Small intestine (tissue), 7 donors: ENCODE data around the gene ZNF436. TPM values are rescaled to one million over a fixed set of nuclear protein-coding genes. Genes with fewer than 3 reads are reported as not detected.

Experiments used
- DNase-seq, 2 donors: peaks; one replicate each; pipeline versions ENCODE4 v3.0.0 to v3.0.0-alpha.2; 2013
- FAIRE-seq: peaks from 2 replicates; lab custom pipeline; 2012; peaks lifted over from hg19 to GRCh38; lab: Jason Lieb, UNC
- H3K27ac ChIP-seq, 3 donors: one replicate each; pipeline ENCODE4 v1.5.1; 2013; ENCODE audit warnings: low read length in 2 of 3, mild to moderate bottlenecking in 2 of 3, control low read depth in 1 of 3, inconsistent platforms in 1 of 3, low read depth in 1 of 3, moderate library complexity in 1 of 3
- H3K27me3 ChIP-seq, 3 donors: one replicate each; pipeline ENCODE4 v1.6.1; 2013; ENCODE audit warnings: low read length in 3 of 3, inconsistent platforms in 1 of 3; ENCODE audit not compliant: control insufficient read depth in 3 of 3, insufficient read depth in 3 of 3
- H3K36me3 ChIP-seq, 3 donors: one replicate each; pipeline ENCODE4 v1.6.1; 2013; ENCODE audit warnings: low read length in 3 of 3, inconsistent platforms in 1 of 3, low read depth in 1 of 3, mild to moderate bottlenecking in 1 of 3, moderate library complexity in 1 of 3; ENCODE audit not compliant: control insufficient read depth in 3 of 3, insufficient read depth in 2 of 3
- H3K4me1 ChIP-seq, 3 donors: one replicate each; pipeline ENCODE4 v1.6.1; 2013; ENCODE audit warnings: low read length in 2 of 3, inconsistent platforms in 1 of 3, low read depth in 1 of 3, mild to moderate bottlenecking in 1 of 3, moderate library complexity in 1 of 3; ENCODE audit not compliant: control insufficient read depth in 3 of 3, insufficient read depth in 2 of 3
- H3K4me3 ChIP-seq, 3 donors: one replicate each; pipeline ENCODE4 v1.5.1; 2013; ENCODE audit warnings: low read length in 3 of 3, control low read depth in 1 of 3, inconsistent platforms in 1 of 3, low read depth in 1 of 3, mild to moderate bottlenecking in 1 of 3, moderate library complexity in 1 of 3
- H3K9me3 ChIP-seq, 2 donors: one replicate each; pipeline ENCODE4 v1.6.1; 2013; ENCODE audit warnings: low read depth in 1 of 2, low read length in 1 of 2; ENCODE audit not compliant: control insufficient read depth in 2 of 2, insufficient read depth in 1 of 2
- WGBS, 3 donors: extraction: QIAGEN DNeasy Blood & Tissue Kit; methylation state at CpG; one replicate each; pipeline ENCODE4 v1.1.7; 2013; 5-methylcytosine and 5-hydroxymethylcytosine counted together
- polyA plus RNA-seq, 4 donors: library from polyadenylated mRNA; stranded (reverse) in 3 of 4; unstranded in 1 of 4; fragments of 200-250 nt in 3 of 4; fragments of 120-200 nt in 1 of 4; gene quantifications; one replicate each; pipeline versions ENCODE4 v1.2.1 to v1.2.3, GENCODE V29; 2013
- donor health status: healthy with polysubstance abuse.
- donor health status: control.
- donor health status: control.
- donor health status: Bipolar disorder and iron deficiency.
- donor health status: healthy.

The ZNF436 gene
- polyA plus RNA-seq, 4 donors = 3.8 to 20.6 (median 4.5) TPM

DNA sequence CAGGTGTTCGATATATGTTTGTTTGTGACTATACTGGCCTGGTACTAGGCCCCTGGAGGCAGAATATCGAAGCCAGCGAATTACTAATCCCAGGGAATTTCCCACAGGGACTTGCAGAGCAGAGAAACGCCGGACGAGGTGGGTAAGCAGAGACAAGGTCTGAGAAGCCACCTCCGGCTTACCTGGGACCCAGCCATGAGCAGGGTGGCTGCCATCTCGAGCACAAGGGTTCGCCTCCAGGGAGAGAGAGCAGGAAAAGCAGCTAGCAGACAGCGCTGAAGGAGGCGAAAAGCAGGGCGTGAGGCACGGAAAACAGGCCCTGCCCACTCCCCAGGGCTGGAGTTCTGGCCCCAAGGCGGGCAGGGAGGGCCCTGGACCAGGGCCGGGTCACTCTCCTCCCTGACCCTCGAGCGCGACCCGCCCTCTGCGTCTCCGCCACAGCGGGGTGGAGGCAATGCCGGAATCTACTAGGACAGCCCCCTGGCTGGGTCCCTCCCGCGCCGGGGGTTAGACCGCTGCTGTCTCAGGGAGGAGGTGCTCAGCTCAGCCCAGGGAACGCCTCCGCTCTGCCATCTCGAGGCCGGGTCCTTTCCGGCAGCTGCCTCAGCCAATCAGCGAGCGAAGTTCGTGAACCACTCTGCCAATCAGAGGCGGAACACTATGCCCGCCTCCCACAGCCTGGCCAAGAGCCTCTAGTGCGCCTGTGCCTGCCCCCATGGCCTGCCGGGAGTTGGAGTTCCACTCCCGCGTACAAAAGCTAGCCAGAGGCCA lies 1.7 kb downstream of the ZNF436 start:
- Histone ChIP-seq H3K36me3 (peaks cover 2 to 33% (median 10%) of the 10 kb centered on the region in 3 donors), H3K4me1 (peaks cover 4 to 37% (median 9%) of the 10 kb centered on the region in 3 donors), H3K27ac (peak overlapping the region; percentile 87 to 99 (median 91)), H3K4me3 (peak overlapping the region; percentile 85 to 98 (median 87)), H3K9me3 (peaks cover 0 to 29% of the 10 kb centered on the region in 2 donors), H3K27me3 (no peaks in the 10 kb centered on the region)
- DNase-seq (peak; percentile 99 to 100), FAIRE-seq (no peak)
- 1 to 2% (median 1%) methylated on average over 31 to 41 of the region's 41 CpGs for WGBS, 3 donors

- peaks cover 3 to 34% of the 10 kb centered on the region in 2 donors for H3K9me3 ChIP-seq
- peaks cover 8 to 32% (median 16%) of the 10 kb centered on the region in 3 donors for H3K36me3 ChIP-seq
- peak in 1 of 2 donors; percentile 48 for DNase-seq
- peaks cover 4 to 37% (median 9%) of the 10 kb centered on the region in 3 donors for H3K4me1 ChIP-seq
- H3K27me3 ChIP-seq = no peaks in the 10 kb centered on the region
- no peak for FAIRE-seq
- peak overlapping the region; percentile 45 to 98 (median 85) for H3K4me3 ChIP-seq
- peak overlapping the region; percentile 86 to 99 (median 87) for H3K27ac ChIP-seq
- WGBS, 3 donors = 30 to 48% (median 45%) methylated on average over 9 of the region's 9 CpGs
Measured at GRCh38 chr1:23367451-23367790, 2.2 kb downstream of the ZNF436 start.

- DNase-seq = no peak
- H3K4me1 ChIP-seq = peaks cover 4 to 32% (median 9%) of the 10 kb centered on the region in 3 donors
- WGBS, 3 donors = 85 to 86% (median 85%) methylated on average over 5 of the region's 5 CpGs
- H3K9me3 ChIP-seq = peaks cover 4 to 42% of the 10 kb centered on the region in 2 donors
- H3K4me3 ChIP-seq = no peak overlapping the region
- no peak overlapping the region for H3K27ac ChIP-seq
- FAIRE-seq = no peak
- H3K27me3 ChIP-seq = no peaks in the 10 kb centered on the region
- H3K36me3 ChIP-seq = peaks cover 14 to 32% (median 23%) of the 10 kb centered on the region in 3 donors
Measured at GRCh38 chr1:23366598-23366997, 3.0 kb downstream of the ZNF436 start.

- 63 to 92% (median 77%) methylated on average over 2 of the region's 2 CpGs for WGBS, 3 donors
- Histone ChIP-seq H3K4me1 (peaks cover 4 to 28% (median 6%) of the 10 kb centered on the region in 3 donors), H3K9me3 (peaks cover 4 to 47% of the 10 kb centered on the region in 2 donors), H3K27me3 (no peaks in the 10 kb centered on the region), H3K27ac (no peak overlapping the region), H3K4me3 (no peak overlapping the region), H3K36me3 (peaks cover 17 to 32% (median 24%) of the 10 kb centered on the region in 3 donors)
- no peak for FAIRE-seq
- DNase-seq = no peak
Measured at GRCh38 chr1:23366146-23366545, 3.5 kb downstream of the ZNF436 start.

DNA sequence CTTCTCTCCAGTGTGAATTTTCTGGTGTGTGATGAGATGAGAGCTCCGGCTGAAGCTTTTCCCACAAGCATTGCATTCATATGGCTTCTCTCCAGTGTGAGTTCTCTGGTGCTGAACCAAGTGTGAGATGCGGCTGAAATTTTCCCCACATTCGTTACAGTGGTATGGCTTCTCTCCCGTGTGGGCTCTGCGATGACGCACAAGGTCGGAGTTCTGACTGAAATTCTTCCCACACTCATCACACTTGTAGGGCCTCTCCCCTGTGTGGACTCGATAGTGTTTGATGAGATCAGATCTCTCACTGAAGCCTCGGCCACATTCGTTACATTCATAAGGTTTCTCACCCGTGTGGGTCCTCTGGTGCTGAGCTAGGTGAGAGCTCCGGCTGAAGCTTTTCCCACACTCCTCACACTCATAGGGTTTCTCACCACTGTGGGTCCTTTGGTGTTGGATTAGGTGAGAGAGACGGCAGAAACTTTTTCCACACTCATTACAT lies 7.4 kb downstream of the ZNF436 start:
- Histone ChIP-seq H3K27me3 (no peaks in the 10 kb centered on the region), H3K9me3 (peaks cover 6 to 68% of the 10 kb centered on the region in 2 donors), H3K4me1 (peaks cover 0 to 10% (median 0%) of the 10 kb centered on the region in 3 donors), H3K27ac (no peak overlapping the region), H3K36me3 (peaks cover 19 to 37% (median 30%) of the 10 kb centered on the region in 3 donors), H3K4me3 (no peak overlapping the region)
- FAIRE-seq = no peak
- no peak for DNase-seq
- 97 to 98% (median 97%) methylated on average over 13 of the region's 13 CpGs for WGBS, 3 donors

DNA sequence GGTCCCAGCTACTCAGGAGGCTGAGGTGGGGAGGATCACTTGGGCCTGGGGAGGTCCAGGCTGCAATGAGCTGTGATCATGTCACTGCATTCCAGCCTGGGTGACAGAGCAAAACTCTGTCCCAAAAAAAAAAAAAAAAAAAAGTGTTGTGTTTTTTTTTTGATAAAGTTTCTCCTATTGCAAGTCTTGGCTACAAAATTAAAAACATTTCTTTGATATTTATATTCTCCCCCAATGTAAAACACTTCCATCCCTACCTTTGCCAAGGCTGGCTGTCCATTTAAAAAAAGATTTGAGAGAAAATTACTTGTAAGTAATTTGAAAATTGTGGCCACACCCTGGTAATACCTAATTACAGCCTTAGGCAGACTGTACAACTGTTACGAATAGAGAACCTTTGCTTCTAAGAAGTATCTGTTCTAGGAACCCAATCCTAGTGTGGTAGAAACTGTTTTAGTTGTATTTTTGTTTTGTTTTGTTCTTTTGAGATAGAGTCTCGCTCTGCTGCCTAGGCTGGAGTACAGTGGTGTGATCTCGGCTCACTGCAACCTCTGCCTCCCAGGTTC lies 11.2 kb downstream of the ZNF436 start:
- Histone ChIP-seq H3K9me3 (peaks cover 6 to 43% of the 10 kb centered on the region in 2 donors), H3K36me3 (peaks cover 17 to 23% (median 19%) of the 10 kb centered on the region in 3 donors), H3K27me3 (no peaks in the 10 kb centered on the region), H3K4me1 (no peaks in the 10 kb centered on the region), H3K4me3 (no peak overlapping the region), H3K27ac (no peak overlapping the region)
- DNase-seq = no peak
- no peak for FAIRE-seq
- 97 to 98% (median 98%) methylated on average over 3 of the region's 3 CpGs for WGBS, 3 donors

GRCh38 chr1:23357138-23357908 lies 12.3 kb downstream of the ZNF436 start:
- FAIRE-seq (no peak), DNase-seq (no peak)
- 40 to 57% (median 53%) methylated on average over 3 of the region's 3 CpGs for WGBS, 3 donors
- H3K27ac ChIP-seq = no peak overlapping the region
- peaks cover 3 to 33% of the 10 kb centered on the region in 2 donors for H3K9me3 ChIP-seq
- no peaks in the 10 kb centered on the region for H3K27me3 ChIP-seq
- H3K4me3 ChIP-seq = no peak overlapping the region
- H3K36me3 ChIP-seq = peaks cover 10 to 13% (median 11%) of the 10 kb centered on the region in 3 donors
- H3K4me1 ChIP-seq = no peaks in the 10 kb centered on the region
